GM21423 (cell line): ENCODE data around the gene CAPZA1.

Experiments
- ATAC-seq: cut with Tn5 transposase; IDR thresholded peaks from one replicate; pipeline ENCODE4 v1.9.1; 2021; ENCODE audit warnings: mild to moderate bottlenecking, moderate library complexity; ENCODE audit not compliant: unreplicated experiment

The CAPZA1 gene

GRCh38 chr1:112713466-112714312 lies 94.1 kb downstream of the CAPZA1 start:
- peak; percentile 24 for ATAC-seq

- no peak for ATAC-seq
Measured at GRCh38 chr1:112714313-112715263, 95.0 kb downstream of the CAPZA1 start.

DNA sequence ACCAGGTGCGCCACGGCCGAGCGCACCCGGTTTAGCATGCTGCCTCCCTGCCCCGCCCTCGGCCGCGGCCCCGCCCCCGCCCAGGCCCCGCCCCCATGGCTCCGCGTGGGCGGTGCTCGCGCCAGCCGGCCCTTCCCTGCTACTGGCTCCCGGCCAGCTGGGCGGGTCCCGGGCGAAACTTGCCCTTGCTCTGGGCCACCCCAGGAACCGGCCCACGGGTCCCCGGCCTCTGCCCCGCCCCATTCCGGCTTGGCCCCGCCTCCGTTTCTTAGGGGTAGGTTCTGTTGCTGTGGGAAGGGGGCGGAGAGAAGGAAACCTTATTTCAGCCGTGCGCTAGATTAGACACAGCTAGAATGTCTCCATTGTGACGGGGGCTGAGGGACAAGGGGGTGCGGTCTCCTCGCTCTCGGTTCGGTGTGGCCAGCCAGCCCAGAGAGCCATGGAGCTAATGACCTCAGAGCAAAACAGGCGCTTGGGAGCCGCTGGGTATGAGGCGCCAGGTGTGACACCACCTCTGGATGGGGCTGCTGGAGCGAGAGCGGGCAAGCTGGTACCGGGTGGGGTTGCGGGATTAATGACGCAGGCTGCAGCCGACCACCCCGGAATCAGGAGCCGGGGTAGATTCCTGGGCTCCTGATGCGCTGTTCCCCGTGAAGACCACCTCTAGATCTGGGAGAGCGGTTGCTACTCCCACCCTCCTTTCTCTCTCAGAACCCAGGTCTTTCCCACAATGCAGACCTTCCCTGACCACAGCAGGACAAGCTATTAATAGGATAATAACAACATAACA lies 95.8 kb downstream of the CAPZA1 start, which contains the start of gene PPM1J:
PPM1J (minus strand) TSS at position 69 of the 790 bp plus-strand sequence; CDS start at position 38, 31 bp downstream.
- peak; percentile 77 for ATAC-seq

GRCh38 chr1:112716133-112716720 lies 96.6 kb downstream of the CAPZA1 start:
- ATAC-seq, result peak; percentile 23

- no peak for ATAC-seq
Measured at GRCh38 chr1:112717263-112717873, 97.7 kb downstream of the CAPZA1 start.

DNA sequence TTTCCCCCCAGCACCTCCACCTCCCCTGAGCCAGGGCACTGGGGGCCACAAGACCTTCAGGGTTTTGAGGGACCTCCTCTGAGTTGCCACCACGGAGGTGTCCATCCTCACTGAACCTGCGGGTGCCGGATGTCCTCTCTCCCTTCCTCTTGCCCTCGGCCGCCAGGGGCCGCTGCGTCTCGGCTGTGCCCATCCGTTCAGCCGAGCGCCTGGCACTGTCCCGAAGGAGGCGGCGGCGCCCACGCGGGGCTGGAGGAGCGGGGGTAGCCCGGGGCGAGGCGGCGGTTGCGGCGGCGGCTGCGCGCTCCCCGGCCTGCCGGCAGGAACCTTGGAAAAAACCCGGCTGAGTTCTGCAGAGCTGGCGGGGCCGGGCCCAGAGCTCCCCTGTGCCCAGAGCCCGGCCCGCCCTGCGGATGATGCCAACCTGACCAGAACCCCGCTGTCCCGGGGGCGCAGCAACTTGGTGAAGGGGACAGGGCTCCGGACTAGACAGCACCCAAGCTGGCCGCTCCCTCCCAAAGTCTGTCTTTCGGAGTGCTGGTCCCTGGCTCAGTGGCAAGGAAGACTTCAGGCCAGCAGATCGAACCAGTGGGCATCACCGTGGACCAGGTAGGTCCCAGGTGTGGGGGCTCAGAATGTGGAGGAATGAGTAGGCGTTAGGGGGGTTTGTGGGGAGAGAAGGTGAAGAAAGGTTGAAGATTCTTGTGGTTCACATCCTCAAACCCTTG lies 99.2 kb downstream of the CAPZA1 start:
- no peak for ATAC-seq

- ATAC-seq, result no peak
Measured at GRCh38 chr1:112719706-112720105, 100.1 kb downstream of the CAPZA1 start.

DNA sequence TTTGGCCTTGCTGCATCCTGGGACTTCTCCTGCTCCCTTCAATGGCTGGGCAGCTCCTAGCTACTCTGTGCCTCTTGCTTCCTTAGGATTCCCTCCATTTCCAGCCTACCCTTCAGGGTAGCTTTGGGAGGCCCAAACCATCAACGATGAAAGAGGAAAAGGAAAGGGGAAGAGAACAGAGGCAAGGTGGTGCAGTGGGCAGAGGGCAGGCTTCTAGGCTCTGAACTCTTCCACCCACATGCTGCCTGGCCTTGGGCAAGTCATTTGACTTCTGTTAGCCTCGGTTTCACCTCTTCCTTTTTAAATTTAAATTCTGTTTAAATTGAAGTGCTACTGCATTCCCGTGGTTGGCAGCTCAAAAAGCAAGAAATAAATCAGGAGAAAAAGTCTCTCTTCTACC lies 101.2 kb downstream of the CAPZA1 start:
- ATAC-seq, result no peak
